ENCODE data around the gene EIF2B5. TPM values are rescaled to one million over a fixed set of nuclear protein-coding genes. Genes with fewer than 3 reads are reported as not detected.

The EIF2B5 gene
- total and polyA plus RNA-seq, 2 experiments from 2014 or later, result 35.0 to 41.0 TPM

DNA sequence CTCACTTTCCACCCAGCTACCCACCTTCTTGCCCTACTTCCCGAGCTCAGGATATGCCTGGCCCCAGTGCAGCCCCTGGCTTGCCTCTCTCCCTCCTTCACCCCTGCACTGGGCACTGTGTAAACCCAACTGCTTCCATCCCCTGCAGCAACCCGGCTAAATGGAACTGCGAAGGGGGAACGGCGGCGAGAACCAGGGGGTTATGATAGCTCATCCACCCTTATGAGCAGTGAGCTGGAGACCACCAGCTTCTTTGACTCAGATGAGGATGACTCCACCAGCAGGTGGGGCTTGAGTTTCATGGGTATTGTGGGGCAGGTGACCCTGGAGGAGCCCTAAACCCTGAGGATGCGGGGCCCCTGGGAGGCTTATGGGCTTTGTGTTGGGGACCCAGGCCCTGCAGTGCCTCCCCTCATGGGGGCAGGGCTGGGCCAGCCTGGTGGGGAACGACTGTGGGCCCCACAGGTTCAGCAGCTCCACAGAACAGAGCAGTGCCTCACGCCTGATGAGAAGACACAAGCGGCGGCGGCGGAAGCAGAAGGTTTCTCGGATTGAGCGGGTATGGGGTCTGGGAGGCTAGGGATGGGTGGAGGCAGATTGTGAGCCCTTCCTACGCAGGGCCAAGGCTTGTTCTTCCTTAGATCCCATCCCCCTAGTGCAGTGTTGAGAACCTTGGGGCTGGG lies 29.6 kb downstream of the EIF2B5 start:
- no peak for DNase-seq (ENCODE audit: low spot score)
- Histone ChIP-seq H4K20me1 (ENCODE audit: insufficient read depth, poor library complexity, severe bottlenecking) (peaks cover 44% of the 10 kb centered on the region), H3K27ac (no peak overlapping the region), H3K36me3 (replicated peaks; ENCODE audit: insufficient read depth, low read depth) (no peaks in the 10 kb centered on the region), H3K4me1 (ENCODE audit: insufficient read depth) (peaks cover 13% of the 10 kb centered on the region), H2AFZ (no peak overlapping the region), H3K9me2 (replicated peaks; ENCODE audit: insufficient read depth) (no peaks in the 10 kb centered on the region), H3K4me3 (no peak overlapping the region), H3K27me3 (no peaks in the 10 kb centered on the region), H3K79me2 (peaks cover 52% of the 10 kb centered on the region), H3K9me3 (ENCODE audit: low read depth) (no peaks in the 10 kb centered on the region), H3K4me2 (no peak overlapping the region)
- TF ChIP-seq, protein P1, sequence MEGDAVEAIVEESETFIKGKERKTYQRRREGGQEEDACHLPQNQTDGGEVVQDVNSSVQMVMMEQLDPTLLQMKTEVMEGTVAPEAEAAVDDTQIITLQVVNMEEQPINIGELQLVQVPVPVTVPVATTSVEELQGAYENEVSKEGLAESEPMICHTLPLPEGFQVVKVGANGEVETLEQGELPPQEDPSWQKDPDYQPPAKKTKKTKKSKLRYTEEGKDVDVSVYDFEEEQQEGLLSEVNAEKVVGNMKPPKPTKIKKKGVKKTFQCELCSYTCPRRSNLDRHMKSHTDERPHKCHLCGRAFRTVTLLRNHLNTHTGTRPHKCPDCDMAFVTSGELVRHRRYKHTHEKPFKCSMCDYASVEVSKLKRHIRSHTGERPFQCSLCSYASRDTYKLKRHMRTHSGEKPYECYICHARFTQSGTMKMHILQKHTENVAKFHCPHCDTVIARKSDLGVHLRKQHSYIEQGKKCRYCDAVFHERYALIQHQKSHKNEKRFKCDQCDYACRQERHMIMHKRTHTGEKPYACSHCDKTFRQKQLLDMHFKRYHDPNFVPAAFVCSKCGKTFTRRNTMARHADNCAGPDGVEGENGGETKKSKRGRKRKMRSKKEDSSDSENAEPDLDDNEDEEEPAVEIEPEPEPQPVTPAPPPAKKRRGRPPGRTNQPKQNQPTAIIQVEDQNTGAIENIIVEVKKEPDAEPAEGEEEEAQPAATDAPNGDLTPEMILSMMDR (IDR thresholded peaks at IDR 0.05; ENCODE audit: poor library complexity), result no peak
- no peak for TF ChIP-seq EZH2 (IDR thresholded peaks at IDR 0.05; ENCODE audit: borderline replicate concordance)
- WGBS (ENCODE audit: low lambda C conversion rate, missing lambda C conversion rate), result 96% methylated on average over 16 of the region's 16 CpGs

DNA sequence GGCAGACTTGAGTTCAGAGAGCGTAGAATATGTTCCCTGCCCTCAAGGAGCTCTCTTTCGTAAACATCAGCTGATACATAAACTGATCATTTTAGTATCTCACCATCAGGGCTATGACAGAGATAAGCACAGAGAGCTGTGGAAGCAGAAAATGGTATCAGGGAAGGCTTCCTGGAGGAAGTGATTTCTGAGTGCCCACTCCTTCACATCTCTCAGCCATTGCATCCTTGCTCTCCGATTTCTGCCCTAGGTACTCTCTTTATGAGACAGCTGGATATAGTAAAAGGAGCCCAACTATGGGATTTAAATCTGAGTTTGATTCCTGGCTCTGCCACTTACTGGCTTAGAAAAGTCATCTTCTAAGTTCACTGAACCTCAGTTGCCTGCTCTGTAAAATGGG lies 30.4 kb downstream of the EIF2B5 start:
- no peak overlapping the region for H3K27ac ChIP-seq
- H3K9me3 ChIP-seq (ENCODE audit: low read depth), result no peaks in the 10 kb centered on the region
- H3K4me1 ChIP-seq (ENCODE audit: insufficient read depth), result peaks cover 5% of the 10 kb centered on the region
- no peak overlapping the region for H3K4me3 ChIP-seq
- TF ChIP-seq, protein P1 (IDR thresholded peaks at IDR 0.05; ENCODE audit: poor library complexity), result no peak
- 96% methylated on average over 3 of the region's 3 CpGs for WGBS (ENCODE audit: low lambda C conversion rate, missing lambda C conversion rate)
- H3K79me2 ChIP-seq, result peaks cover 45% of the 10 kb centered on the region
- H2AFZ ChIP-seq, result no peak overlapping the region
- H3K36me3 ChIP-seq (replicated peaks; ENCODE audit: insufficient read depth, low read depth), result no peaks in the 10 kb centered on the region
- no peaks in the 10 kb centered on the region for H3K9me2 ChIP-seq (replicated peaks; ENCODE audit: insufficient read depth)
- H4K20me1 ChIP-seq (ENCODE audit: insufficient read depth, poor library complexity, severe bottlenecking), result peaks cover 37% of the 10 kb centered on the region
- H3K4me2 ChIP-seq, result no peak overlapping the region
- no peak for DNase-seq (ENCODE audit: low spot score)
- no peaks in the 10 kb centered on the region for H3K27me3 ChIP-seq

DNA sequence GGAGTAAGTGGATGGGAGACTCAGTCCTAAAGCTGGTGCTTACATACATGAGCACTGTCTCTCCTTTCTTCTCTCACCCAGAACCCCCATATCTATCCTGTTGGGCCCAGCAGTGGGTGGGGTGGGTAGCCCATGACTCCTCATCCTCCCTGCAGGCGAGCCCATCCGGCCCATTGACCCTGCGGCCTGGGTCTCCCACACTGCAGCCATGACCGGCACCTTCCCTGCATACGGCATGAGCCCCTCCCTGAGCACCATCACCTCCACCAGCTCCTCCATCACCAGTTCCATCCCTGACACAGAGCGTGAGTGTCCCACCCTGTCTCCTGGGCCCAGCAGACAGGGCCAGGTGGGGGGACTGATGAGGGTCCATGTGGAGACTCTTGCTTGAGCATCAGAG lies 31.5 kb downstream of the EIF2B5 start:
- WGBS (ENCODE audit: low lambda C conversion rate, missing lambda C conversion rate), result 96% methylated on average over 6 of the region's 6 CpGs
- no peaks in the 10 kb centered on the region for H3K9me2 ChIP-seq (replicated peaks; ENCODE audit: insufficient read depth)
- no peak for DNase-seq (ENCODE audit: low spot score)
- H4K20me1 ChIP-seq (ENCODE audit: insufficient read depth, poor library complexity, severe bottlenecking), result peaks cover 25% of the 10 kb centered on the region
- no peaks in the 10 kb centered on the region for H3K4me1 ChIP-seq (ENCODE audit: insufficient read depth)
- peaks cover 33% of the 10 kb centered on the region for H3K79me2 ChIP-seq
- H3K36me3 ChIP-seq (replicated peaks; ENCODE audit: insufficient read depth, low read depth), result no peaks in the 10 kb centered on the region
- H3K27ac ChIP-seq, result no peak overlapping the region
- H2AFZ ChIP-seq, result no peak overlapping the region
- no peak overlapping the region for H3K4me3 ChIP-seq
- H3K4me2 ChIP-seq, result no peak overlapping the region
- no peaks in the 10 kb centered on the region for H3K27me3 ChIP-seq
- no peaks in the 10 kb centered on the region for H3K9me3 ChIP-seq (ENCODE audit: low read depth)
- TF ChIP-seq EZH2 (IDR thresholded peaks at IDR 0.05; ENCODE audit: borderline replicate concordance) (no peak), EZH2phosphoT487 (IDR thresholded peaks at IDR 0.05; ENCODE audit: low read depth, severe bottlenecking, unreplicated experiment) (no peak)
- TF ChIP-seq, protein P1 (IDR thresholded peaks at IDR 0.05; ENCODE audit: poor library complexity), result no peak

DNA sequence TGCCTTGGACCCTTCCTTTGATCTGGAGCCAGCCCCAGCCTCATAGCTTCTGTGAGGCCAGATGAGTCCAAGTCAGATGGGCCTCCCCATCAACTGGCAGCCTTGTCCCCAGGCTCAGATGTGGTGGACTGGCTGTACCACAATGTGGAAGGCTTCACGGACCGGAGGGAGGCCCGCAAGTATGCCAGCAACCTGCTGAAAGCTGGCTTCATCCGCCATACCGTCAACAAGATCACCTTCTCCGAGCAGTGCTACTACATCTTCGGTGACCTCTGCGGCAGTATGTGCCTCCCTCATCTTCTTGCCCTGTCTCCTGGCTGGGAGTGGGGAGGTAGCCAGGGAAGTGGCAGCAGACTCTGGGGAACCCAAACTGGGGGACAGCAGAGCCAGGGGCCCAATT lies 32.6 kb downstream of the EIF2B5 start:
- Histone ChIP-seq H3K4me3 (no peak overlapping the region), H3K4me2 (no peak overlapping the region), H3K27me3 (no peaks in the 10 kb centered on the region), H3K36me3 (replicated peaks; ENCODE audit: insufficient read depth, low read depth) (no peaks in the 10 kb centered on the region), H4K20me1 (ENCODE audit: insufficient read depth, poor library complexity, severe bottlenecking) (peaks cover 15% of the 10 kb centered on the region), H3K27ac (no peak overlapping the region), H2AFZ (no peak overlapping the region), H3K79me2 (peaks cover 22% of the 10 kb centered on the region), H3K4me1 (ENCODE audit: insufficient read depth) (no peaks in the 10 kb centered on the region), H3K9me2 (replicated peaks; ENCODE audit: insufficient read depth) (no peaks in the 10 kb centered on the region), H3K9me3 (ENCODE audit: low read depth) (no peaks in the 10 kb centered on the region)
- 98% methylated on average over 8 of the region's 8 CpGs for WGBS (ENCODE audit: low lambda C conversion rate, missing lambda C conversion rate)
- TF ChIP-seq, protein P1 (IDR thresholded peaks at IDR 0.05; ENCODE audit: poor library complexity), result no peak
- TF ChIP-seq EZH2phosphoT487 (IDR thresholded peaks at IDR 0.05; ENCODE audit: low read depth, severe bottlenecking, unreplicated experiment) (no peak), EZH2 (IDR thresholded peaks at IDR 0.05; ENCODE audit: borderline replicate concordance) (no peak)
- no peak for DNase-seq (ENCODE audit: low spot score)

Data from hepatocyte (in vitro differentiated cells).